ENCODE results near the gene ALOX12B. TPM values are rescaled to one million over a fixed set of nuclear protein-coding genes. Genes with fewer than 3 reads are reported as not detected.
"Not testable (repeated sequence)": the region's sequence is repeated elsewhere in the genome, so short reads cannot be mapped to it uniquely, and the experiment has no call there.

ALOX12B gene
- total RNA-seq, 2 experiments from 2014 or later = 0.42 to 0.64 TPM

- peaks cover 47% of the 10 kb centered on the region for H3K27me3 Mint-ChIP-seq
- no peak for ATAC-seq
- no peak overlapping the region for H3K4me3 Mint-ChIP-seq
These were observed 23.4 kb upstream of the ALOX12B start for GRCh38 chr17:8110907-8111306.

GRCh38 chr17:8110456-8110804 is 22.9 kb upstream of the ALOX12B start:
- DNase-seq (no peak), ATAC-seq (no peak)
- H3K27me3 Mint-ChIP-seq = peaks cover 42% of the 10 kb centered on the region
- peaks cover 8% of the 10 kb centered on the region for H3K4me1 Mint-ChIP-seq
- no peaks in the 10 kb centered on the region for H3K36me3 Mint-ChIP-seq
- CTCF ChIA-PET = interaction anchor here (0.6 to 7.8 kb wide), 22 partner anchors 9 to 557 kb away, joined by 3 to 107 read pairs (median 6); partner anchors contain the start of genes ALOX12B, ALOXE3, HES7 and SLC25A35
- no peak overlapping the region for H3K27ac Mint-ChIP-seq
- H3K4me3 Mint-ChIP-seq = no peak overlapping the region
- H3K9me3 Mint-ChIP-seq (ENCODE audit: low read depth) = no peaks in the 10 kb centered on the region

More at GRCh38 chr17:8110907-8111306, 23.4 kb upstream of the ALOX12B start:
- Mint-ChIP-seq H3K27ac (no peak overlapping the region), H3K9me3 (ENCODE audit: low read depth) (no peaks in the 10 kb centered on the region), H3K36me3 (no peaks in the 10 kb centered on the region), H3K4me1 (peaks cover 8% of the 10 kb centered on the region)
- CTCF ChIA-PET = interaction anchor here (0.6 to 7.8 kb wide), 20 partner anchors 8 to 558 kb away, joined by 3 to 107 read pairs (median 7); partner anchors contain the start of genes ALOX12B, ALOXE3, HES7 and SLC25A35
- DNase-seq = no peak

GRCh38 chr17:8109661-8110455 is 22.3 kb upstream of the ALOX12B start:
- H3K4me3 Mint-ChIP-seq = no peak overlapping the region
- DNase-seq (peak; percentile 80), ATAC-seq (peak; percentile 99)
- no peak overlapping the region for H3K27ac Mint-ChIP-seq
- peaks cover 8% of the 10 kb centered on the region for H3K4me1 Mint-ChIP-seq
- no peaks in the 10 kb centered on the region for H3K9me3 Mint-ChIP-seq (ENCODE audit: low read depth)
- H3K27me3 Mint-ChIP-seq = peaks cover 36% of the 10 kb centered on the region
- CTCF ChIA-PET = interaction anchor here (0.6 to 7.8 kb wide), 22 partner anchors 9 to 557 kb away, joined by 3 to 107 read pairs (median 6); partner anchors contain the start of genes ALOX12B, ALOXE3, HES7 and SLC25A35
- H3K36me3 Mint-ChIP-seq = no peaks in the 10 kb centered on the region

- ATAC-seq (no peak), DNase-seq (no peak)
- H3K4me3 Mint-ChIP-seq = no peak overlapping the region
- peaks cover 8% of the 10 kb centered on the region for H3K4me1 Mint-ChIP-seq
- no peaks in the 10 kb centered on the region for H3K36me3 Mint-ChIP-seq
- H3K27me3 Mint-ChIP-seq = peaks cover 29% of the 10 kb centered on the region
- CTCF ChIA-PET = interaction anchor here (0.6 to 7.8 kb wide), 16 partner anchors 9 to 128 kb away, joined by 3 to 107 read pairs (median 6); partner anchors contain the start of genes ALOX12B, ALOXE3 and HES7
- no peak overlapping the region for H3K27ac Mint-ChIP-seq
- no peaks in the 10 kb centered on the region for H3K9me3 Mint-ChIP-seq (ENCODE audit: low read depth)
These were observed 21.6 kb upstream of the ALOX12B start for GRCh38 chr17:8108972-8109660.

- not testable (repeated sequence) for H3K9me3 Mint-ChIP-seq (ENCODE audit: low read depth); DNase-seq; H3K36me3 Mint-ChIP-seq; H3K27ac Mint-ChIP-seq; H3K4me1 Mint-ChIP-seq; H3K4me3 Mint-ChIP-seq; ATAC-seq
- peaks cover 14% of the 10 kb centered on the region for H3K27me3 Mint-ChIP-seq
- CTCF ChIA-PET = interaction anchor here (0.9 to 7.8 kb wide), 5 partner anchors 10 to 47 kb away, joined by 3 to 107 read pairs (median 5); no protein-coding TSS in a partner anchor
These were observed 19.5 kb upstream of the ALOX12B start for GRCh38 chr17:8106980-8107379.

GRCh38 chr17:8105957-8106398 is 18.5 kb upstream of the ALOX12B start:
- Mint-ChIP-seq H3K27me3 (peaks cover 5% of the 10 kb centered on the region), H3K4me1 (peaks cover 8% of the 10 kb centered on the region), H3K4me3 (no peak overlapping the region), H3K9me3 (ENCODE audit: low read depth) (no peaks in the 10 kb centered on the region), H3K27ac (no peak overlapping the region), H3K36me3 (no peaks in the 10 kb centered on the region)
- ATAC-seq (no peak), DNase-seq (no peak)
- CTCF ChIA-PET = interaction anchor here (1.2 to 7.8 kb wide), 4 partner anchors 11 to 30 kb away, joined by 3 to 107 read pairs (median 20); no protein-coding TSS in a partner anchor

- Mint-ChIP-seq H3K9me3 (ENCODE audit: low read depth) (no peaks in the 10 kb centered on the region), H3K27me3 (no peaks in the 10 kb centered on the region), H3K4me1 (peaks cover 6% of the 10 kb centered on the region), H3K4me3 (no peak overlapping the region), H3K36me3 (no peaks in the 10 kb centered on the region), H3K27ac (no peak overlapping the region)
- CTCF ChIA-PET = interaction anchor here (1.2 to 2.7 kb wide), 5 partner anchors 11 to 115 kb away, joined by 3 to 34 read pairs (median 8); no protein-coding TSS in a partner anchor
- DNase-seq (no peak), ATAC-seq (no peak)
These were observed 17.4 kb upstream of the ALOX12B start for GRCh38 chr17:8104911-8105310.

- Mint-ChIP-seq H3K36me3 (no peaks in the 10 kb centered on the region), H3K27ac (no peak overlapping the region), H3K4me1 (peaks cover 6% of the 10 kb centered on the region), H3K27me3 (no peaks in the 10 kb centered on the region), H3K4me3 (no peak overlapping the region), H3K9me3 (ENCODE audit: low read depth) (no peaks in the 10 kb centered on the region)
- ATAC-seq = no peak
- no peak for DNase-seq
- CTCF ChIA-PET = interaction anchor here (0.7 to 2.7 kb wide), 7 partner anchors 10 to 62 kb away, joined by 3 to 34 read pairs (median 5); no protein-coding TSS in a partner anchor
These were observed 16.0 kb upstream of the ALOX12B start for GRCh38 chr17:8103549-8103948.

GRCh38 chr17:8101721-8102120 is 14.2 kb upstream of the ALOX12B start:
- CTCF ChIA-PET = interaction anchor here (1.0 to 3.7 kb wide), 8 partner anchors 10 to 40 kb away, joined by 3 to 24 read pairs (median 4); no protein-coding TSS in a partner anchor
- Mint-ChIP-seq H3K27ac (no peak overlapping the region), H3K4me3 (no peak overlapping the region), H3K27me3 (no peaks in the 10 kb centered on the region), H3K4me1 (no peaks in the 10 kb centered on the region), H3K9me3 (ENCODE audit: low read depth) (no peaks in the 10 kb centered on the region), H3K36me3 (no peaks in the 10 kb centered on the region)
- ATAC-seq (no peak), DNase-seq (no peak)

- no peaks in the 10 kb centered on the region for H3K9me3 Mint-ChIP-seq (ENCODE audit: low read depth)
- no peaks in the 10 kb centered on the region for H3K4me1 Mint-ChIP-seq
- CTCF ChIA-PET = interaction anchor here (1.0 to 3.7 kb wide), 9 partner anchors 8 to 200 kb away, joined by 3 to 24 read pairs (median 5); no protein-coding TSS in a partner anchor
- ATAC-seq (no peak), DNase-seq (no peak)
- no peaks in the 10 kb centered on the region for H3K36me3 Mint-ChIP-seq
- no peak overlapping the region for H3K27ac Mint-ChIP-seq
- H3K4me3 Mint-ChIP-seq = no peak overlapping the region
- peaks cover 3% of the 10 kb centered on the region for H3K27me3 Mint-ChIP-seq
These were observed 13.2 kb upstream of the ALOX12B start for GRCh38 chr17:8100763-8101162.

- Mint-ChIP-seq H3K9me3 (ENCODE audit: low read depth) (no peaks in the 10 kb centered on the region), H3K27ac (no peak overlapping the region), H3K4me3 (no peak overlapping the region), H3K4me1 (no peaks in the 10 kb centered on the region), H3K27me3 (peaks cover 8% of the 10 kb centered on the region), H3K36me3 (no peaks in the 10 kb centered on the region)
- CTCF ChIA-PET = interaction anchor here (0.6 to 3.7 kb wide), 7 partner anchors 9 to 30 kb away, joined by 4 to 24 read pairs (median 5); no protein-coding TSS in a partner anchor
- DNase-seq = no peak
- ATAC-seq = no peak
These were observed 12.6 kb upstream of the ALOX12B start for GRCh38 chr17:8100111-8100510.

- H3K4me1 Mint-ChIP-seq = peaks cover 6% of the 10 kb centered on the region
- H3K27me3 Mint-ChIP-seq = peaks cover 12% of the 10 kb centered on the region
- H3K4me3 Mint-ChIP-seq = no peak overlapping the region
- ATAC-seq (no peak), DNase-seq (no peak)
- no peaks in the 10 kb centered on the region for H3K36me3 Mint-ChIP-seq
- H3K9me3 Mint-ChIP-seq (ENCODE audit: low read depth) = no peaks in the 10 kb centered on the region
- no peak overlapping the region for H3K27ac Mint-ChIP-seq
- CTCF ChIA-PET = interaction anchor here (0.9 to 1.1 kb wide), 2 partner anchors 13 to 39 kb away, joined by 4 to 6 read pairs; no protein-coding TSS in a partner anchor
These were observed 9.0 kb upstream of the ALOX12B start for GRCh38 chr17:8096541-8096940.

GRCh38 chr17:8095361-8095760 is 7.8 kb upstream of the ALOX12B start:
- CTCF ChIA-PET = interaction anchor here (1.1 to 6.7 kb wide), 7 partner anchors 13 to 54 kb away, joined by 3 to 107 read pairs (median 59); partner anchors contain the start of gene ALOXE3
- no peaks in the 10 kb centered on the region for H3K9me3 Mint-ChIP-seq (ENCODE audit: low read depth)
- H3K36me3 Mint-ChIP-seq = no peaks in the 10 kb centered on the region
- H3K4me1 Mint-ChIP-seq = peaks cover 6% of the 10 kb centered on the region
- no peak overlapping the region for H3K27ac Mint-ChIP-seq
- DNase-seq (no peak), ATAC-seq (no peak)
- peaks cover 21% of the 10 kb centered on the region for H3K27me3 Mint-ChIP-seq
- H3K4me3 Mint-ChIP-seq = no peak overlapping the region
